Pancreas (tissue), 10 donors: ENCODE results near the gene AMH. TPM values are rescaled to one million over a fixed set of nuclear protein-coding genes. Genes with fewer than 3 reads are reported as not detected.

Source experiments
- ATAC-seq, 4 donors: fragments of 200-7000 bp; cut with Tn5 transposase; one replicate each; pipeline versions ENCODE4 v1.8.0 to v1.9.1; 2020; ENCODE audit warnings: mild to moderate bottlenecking in 4 of 4, moderate library complexity in 4 of 4
- DNase-seq, 6 donors: peaks; one replicate each; pipeline ENCODE4 v3.0.0-alpha.2; 2020
- FAIRE-seq: peaks from 2 replicates; lab custom pipeline; 2012; peaks lifted over from hg19 to GRCh38; lab: Jason Lieb, UNC
- H3K27ac ChIP-seq, 4 donors: fragments of 200-600 bp; sonication (generic); 1 replicate in 3 of 4; 2 replicates in 1 of 4; pipeline versions ENCODE4 v1.5.0 to v1.8.0; 2020
- H3K27me3 ChIP-seq, 4 donors: fragments of 200-600 bp; one replicate each; pipeline ENCODE4 v1.8.0; 2021
- H3K36me3 ChIP-seq, 3 donors: fragments of 200-600 bp; sonication (generic) in 1 of 3; one replicate each; pipeline versions ENCODE4 v1.5.0 to v1.8.0; 2020 to 2021
- H3K4me1 ChIP-seq, 3 donors: fragments of 200-600 bp; one replicate each; pipeline ENCODE4 v1.8.0; 2021
- H3K4me3 ChIP-seq, 4 donors: fragments of 200-600 bp; sonication (generic) in 2 of 4; one replicate each; pipeline versions ENCODE4 v1.5.0 to v1.8.0; 2020 to 2021
- H3K9me3 ChIP-seq, 4 donors: fragments of 200-600 bp; one replicate each; pipeline ENCODE4 v1.8.0; 2021
- WGBS, 2 donors: extraction: QIAGEN DNeasy Blood & Tissue Kit; methylation state at CpG; one replicate each; pipeline ENCODE4 v1.1.7; 2013; 5-methylcytosine and 5-hydroxymethylcytosine counted together
- intact Hi-C, 3 donors: fragments of 100-400 bp; cut with DNase I; formaldehyde crosslinking; loops; one replicate each; pipeline versions ENCODE4 v1.11.1 to v1.14.2; 2022
- polyA plus RNA-seq, 2 donors: library from polyadenylated mRNA; stranded (reverse); fragments of 200-250 nt; gene quantifications; one replicate each; pipeline ENCODE4 v1.2.3, GENCODE V29; 2013
- total RNA-seq, 6 donors: library from RNA; stranded (reverse); fragmentation: NEBNext Ultra II Directional in 4 of 6; extraction: Animal tissue kit (Norgen Biotek cat#: 25700) in 4 of 6; gene quantifications; one replicate each; pipeline versions ENCODE4 v1.2.1 to v1.2.4, GENCODE V29; 2021 to 2023
- TF ChIP-seq, protein P1 (sequence below), 4 donors: fragments of 200-600 bp; sonication (generic) in 3 of 4; IDR thresholded peaks; one replicate each; pipeline versions ENCODE4 v1.5.0 to v1.8.0; 2021; ENCODE audit warnings: antibody characterized with exemption in 4 of 4
- donor health status: healthy with polysubstance abuse.
- donor health status: DM: no; HTN: no; CAD: no; lungs with moderate emphysema.
- donor health status: DM: no; HTN: no; CAD: no.
- donor health status: control.
- donor health status: control.
- donor health status: Bipolar disorder and iron deficiency.
- donor health status: DM: yes; HTN: yes; CAD: no.
- donor health status: DM: no; HTN: no; CAD: no.
- donor health status: DM: no; HTN: no; CAD: no.
- donor health status: DM: yes; HTN: yes; CAD: no.

The AMH gene
- total and polyA plus RNA-seq, 8 donors: 1.4 to 9.5 (median 2.4) TPM

DNA sequence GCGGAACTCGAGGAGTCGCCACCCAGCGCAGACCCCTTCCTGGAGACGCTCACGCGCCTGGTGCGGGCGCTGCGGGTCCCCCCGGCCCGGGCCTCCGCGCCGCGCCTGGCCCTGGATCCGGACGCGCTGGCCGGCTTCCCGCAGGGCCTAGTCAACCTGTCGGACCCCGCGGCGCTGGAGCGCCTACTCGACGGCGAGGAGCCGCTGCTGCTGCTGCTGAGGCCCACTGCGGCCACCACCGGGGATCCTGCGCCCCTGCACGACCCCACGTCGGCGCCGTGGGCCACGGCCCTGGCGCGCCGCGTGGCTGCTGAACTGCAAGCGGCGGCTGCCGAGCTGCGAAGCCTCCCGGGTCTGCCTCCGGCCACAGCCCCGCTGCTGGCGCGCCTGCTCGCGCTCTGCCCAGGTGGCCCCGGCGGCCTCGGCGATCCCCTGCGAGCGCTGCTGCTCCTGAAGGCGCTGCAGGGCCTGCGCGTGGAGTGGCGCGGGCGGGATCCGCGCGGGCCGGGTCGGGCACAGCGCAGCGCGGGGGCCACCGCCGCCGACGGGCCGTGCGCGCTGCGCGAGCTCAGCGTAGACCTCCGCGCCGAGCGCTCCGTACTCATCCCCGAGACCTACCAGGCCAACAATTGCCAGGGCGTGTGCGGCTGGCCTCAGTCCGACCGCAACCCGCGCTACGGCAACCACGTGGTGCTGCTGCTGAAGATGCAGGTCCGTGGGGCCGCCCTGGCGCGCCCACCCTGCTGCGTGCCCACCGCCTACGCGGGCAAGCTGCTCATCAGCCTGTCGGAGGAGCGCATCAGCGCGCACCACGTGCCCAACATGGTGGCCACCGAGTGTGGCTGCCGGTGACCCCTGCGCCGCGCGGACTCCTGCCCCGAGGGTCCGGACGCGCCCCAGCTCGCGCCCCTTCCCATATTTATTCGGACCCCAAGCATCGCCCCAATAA, 2.3 kb downstream of the AMH start:
- H3K27ac ChIP-seq: no peak overlapping the region
- H3K4me1 ChIP-seq: no peaks in the 10 kb centered on the region
- TF ChIP-seq, protein P1, sequence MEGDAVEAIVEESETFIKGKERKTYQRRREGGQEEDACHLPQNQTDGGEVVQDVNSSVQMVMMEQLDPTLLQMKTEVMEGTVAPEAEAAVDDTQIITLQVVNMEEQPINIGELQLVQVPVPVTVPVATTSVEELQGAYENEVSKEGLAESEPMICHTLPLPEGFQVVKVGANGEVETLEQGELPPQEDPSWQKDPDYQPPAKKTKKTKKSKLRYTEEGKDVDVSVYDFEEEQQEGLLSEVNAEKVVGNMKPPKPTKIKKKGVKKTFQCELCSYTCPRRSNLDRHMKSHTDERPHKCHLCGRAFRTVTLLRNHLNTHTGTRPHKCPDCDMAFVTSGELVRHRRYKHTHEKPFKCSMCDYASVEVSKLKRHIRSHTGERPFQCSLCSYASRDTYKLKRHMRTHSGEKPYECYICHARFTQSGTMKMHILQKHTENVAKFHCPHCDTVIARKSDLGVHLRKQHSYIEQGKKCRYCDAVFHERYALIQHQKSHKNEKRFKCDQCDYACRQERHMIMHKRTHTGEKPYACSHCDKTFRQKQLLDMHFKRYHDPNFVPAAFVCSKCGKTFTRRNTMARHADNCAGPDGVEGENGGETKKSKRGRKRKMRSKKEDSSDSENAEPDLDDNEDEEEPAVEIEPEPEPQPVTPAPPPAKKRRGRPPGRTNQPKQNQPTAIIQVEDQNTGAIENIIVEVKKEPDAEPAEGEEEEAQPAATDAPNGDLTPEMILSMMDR (IDR thresholded peaks at IDR 0.05): no peak
- 13 to 20% methylated on average over 103 to 125 of the region's 125 CpGs for WGBS, 2 donors
- H3K36me3 ChIP-seq: peaks cover 0 to 12% (median 12%) of the 10 kb centered on the region in 3 donors
- ATAC-seq (peak in 1 of 4 donors; percentile 1), FAIRE-seq (no peak), DNase-seq (peak in 3 of 6 donors; percentile 26 to 68 (median 64))
- peak overlapping the region in 1 of 4 donors; percentile 25 for H3K4me3 ChIP-seq
- H3K9me3 ChIP-seq: no peaks in the 10 kb centered on the region
- intact Hi-C loops: no loop called here
- peaks cover 0 to 6% (median 0%) of the 10 kb centered on the region in 4 donors for H3K27me3 ChIP-seq

DNA sequence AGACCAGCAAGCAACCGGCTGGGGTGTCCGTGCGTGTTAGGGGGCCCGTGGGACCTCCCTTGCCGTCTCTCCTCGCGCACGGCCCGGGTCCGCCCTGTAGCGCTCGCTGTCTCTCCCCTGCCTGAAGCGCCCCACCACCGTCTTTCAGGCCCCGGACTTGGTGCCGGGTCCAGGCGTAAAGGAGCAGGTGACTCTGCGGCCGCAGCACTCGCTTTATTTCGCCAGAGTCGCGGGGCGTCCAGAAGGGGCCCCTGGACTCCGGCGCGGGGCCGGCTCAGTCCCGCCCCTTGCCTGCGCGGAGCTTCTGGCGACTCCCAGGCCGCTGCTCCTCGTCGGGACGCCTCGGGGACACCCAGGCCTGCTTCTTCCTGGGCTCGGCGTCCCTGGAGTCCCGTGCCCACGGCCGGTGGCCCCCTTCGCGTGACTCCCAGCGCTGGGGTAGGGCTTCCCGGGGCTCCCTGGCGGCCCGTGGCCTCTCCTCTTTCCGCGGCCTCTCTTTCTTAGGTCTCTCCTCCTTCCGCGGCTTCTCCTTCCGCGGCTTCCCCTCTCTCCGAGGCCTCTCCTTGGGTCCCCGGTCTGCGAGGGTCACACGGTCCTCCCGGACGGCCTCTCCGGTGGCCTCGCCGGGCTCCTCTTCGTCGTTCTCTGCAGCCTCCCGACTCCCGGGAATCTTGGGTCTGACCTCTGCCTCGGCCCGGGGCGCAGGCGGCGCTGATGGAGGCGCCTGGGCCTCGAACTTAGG, 3.1 kb downstream of the AMH start:
- no peak overlapping the region for H3K27ac ChIP-seq
- FAIRE-seq: no peak
- WGBS, 2 donors: 19 to 23% methylated on average over 68 to 74 of the region's 74 CpGs
- TF ChIP-seq, protein P1 (IDR thresholded peaks at IDR 0.05): no peak
- H3K4me3 ChIP-seq: no peak overlapping the region
- no peak for ATAC-seq
- no peaks in the 10 kb centered on the region for H3K4me1 ChIP-seq
- peaks cover 0 to 6% (median 0%) of the 10 kb centered on the region in 4 donors for H3K27me3 ChIP-seq
- DNase-seq: peak in 2 of 6 donors; percentile 60 to 70
- intact Hi-C loops: no loop called here
- H3K36me3 ChIP-seq: peaks cover 0 to 5% (median 4%) of the 10 kb centered on the region in 3 donors
- no peaks in the 10 kb centered on the region for H3K9me3 ChIP-seq

DNA sequence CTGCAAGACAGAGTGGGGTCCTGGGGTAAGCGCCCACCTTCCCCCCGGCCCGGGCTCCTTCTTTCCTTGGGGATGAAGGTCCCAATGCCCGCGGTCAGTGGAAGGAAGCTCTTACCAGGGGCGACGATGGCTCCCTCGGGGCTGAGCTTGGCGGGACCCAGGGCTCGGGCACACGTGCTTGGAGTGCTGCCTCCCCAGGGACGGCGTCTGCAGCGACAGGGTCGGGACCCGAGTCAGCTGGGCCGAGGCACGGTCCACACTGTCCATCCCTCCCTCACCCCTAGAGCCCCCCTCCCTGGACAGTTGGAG, 3.6 kb downstream of the AMH start:
- TF ChIP-seq, protein P1 (IDR thresholded peaks at IDR 0.05): no peak
- 15 to 21% methylated on average over 15 to 18 of the region's 18 CpGs for WGBS, 2 donors
- Histone ChIP-seq H3K27ac (no peak overlapping the region), H3K27me3 (peaks cover 0 to 6% (median 0%) of the 10 kb centered on the region in 4 donors), H3K4me1 (no peaks in the 10 kb centered on the region), H3K9me3 (no peaks in the 10 kb centered on the region), H3K36me3 (peaks cover 0 to under 1% (median 0%) of the 10 kb centered on the region in 3 donors), H3K4me3 (no peak overlapping the region)
- intact Hi-C loops: no loop called here
- no peak for FAIRE-seq
- DNase-seq: peak in 1 of 6 donors; percentile 79
- no peak for ATAC-seq

DNA sequence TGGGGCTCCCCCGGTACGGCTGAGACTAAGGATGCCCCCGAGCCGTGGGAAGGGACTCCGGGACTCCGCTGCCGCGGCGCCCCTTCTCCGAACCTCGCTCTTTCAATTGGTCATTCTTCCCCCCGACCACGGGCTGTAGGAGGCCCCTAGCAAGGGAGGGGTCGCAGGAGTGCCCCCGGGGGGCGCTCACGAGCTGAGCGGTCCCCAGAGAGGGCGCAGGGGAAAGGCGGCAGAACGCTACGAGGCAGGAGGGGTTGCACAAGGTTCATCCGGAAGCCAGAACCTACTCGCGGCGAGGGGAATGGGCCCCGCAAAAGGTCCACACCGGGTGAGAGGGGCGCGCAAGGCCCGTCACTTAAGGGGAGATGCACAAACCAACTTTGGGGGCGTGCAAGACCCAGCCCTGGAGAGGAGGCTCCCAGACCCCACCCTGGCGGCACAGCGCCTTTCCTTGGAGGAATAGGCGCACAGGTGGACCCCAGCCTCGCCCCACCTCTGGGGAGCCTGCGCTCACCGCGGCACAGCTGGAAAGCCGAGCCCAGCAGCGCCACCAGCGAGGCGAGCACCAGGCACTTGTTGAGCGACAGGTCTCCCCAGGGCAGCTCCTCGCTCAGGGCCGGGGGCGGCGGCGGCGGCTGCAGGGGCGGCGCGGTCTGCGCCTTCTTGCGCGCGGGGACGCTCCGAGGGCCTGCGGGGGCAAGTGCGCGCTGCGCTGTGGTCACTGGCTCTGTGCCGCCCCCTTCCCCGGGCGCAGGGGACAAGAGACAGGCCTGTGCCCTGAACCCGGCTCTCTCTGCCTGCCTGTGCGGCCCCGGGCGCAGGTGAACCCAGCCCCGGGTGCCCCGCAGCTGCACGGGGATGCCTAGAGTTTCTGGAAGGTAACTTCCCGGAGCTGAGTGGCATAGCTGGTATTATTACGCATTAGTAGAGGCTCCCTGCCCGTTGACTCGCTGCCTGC, 4.3 kb downstream of the AMH start:
- H3K4me3 ChIP-seq: no peak overlapping the region
- no peaks in the 10 kb centered on the region for H3K4me1 ChIP-seq
- intact Hi-C loops: no loop called here
- no peak for FAIRE-seq
- H3K36me3 ChIP-seq: no peaks in the 10 kb centered on the region
- no peaks in the 10 kb centered on the region for H3K9me3 ChIP-seq
- TF ChIP-seq, protein P1 (IDR thresholded peaks at IDR 0.05): no peak
- H3K27ac ChIP-seq: no peak overlapping the region
- WGBS, 2 donors: 21 to 24% methylated on average over 54 to 77 of the region's 77 CpGs
- peak in 2 of 6 donors; percentile 58 to 69 for DNase-seq
- H3K27me3 ChIP-seq: peaks cover 0 to 6% (median 0%) of the 10 kb centered on the region in 4 donors
- ATAC-seq: no peak
